HepG2 (cell line): ENCODE data around the gene ANKRD11. TPM values are rescaled to one million over a fixed set of nuclear protein-coding genes. Genes with fewer than 3 reads are reported as not detected.
A peak's percentile ranks its signal among the peaks of the same experiment; 100 is the strongest.

Experiments
- ARHGAP35 ChIP-seq: sonication (generic); formaldehyde crosslinking; IDR thresholded peaks from 2 replicates; pipeline ENCODE4 v1.9.0; 2022; ENCODE audit warnings: mild to moderate bottlenecking, inconsistent platforms, moderate library complexity, missing genetic modification reagents, borderline replicate concordance
- ATF6 ChIP-seq: sonication (generic); formaldehyde crosslinking; conservative IDR thresholded peaks from 2 replicates; pipeline ENCODE4 v1.4.0; 2020; ENCODE audit warnings: missing genetic modification reagents
- CCDC6 ChIP-seq: sonication (generic); formaldehyde crosslinking; IDR thresholded peaks from 2 replicates; pipeline ENCODE4 v1.8.1; 2022; ENCODE audit warnings: mild to moderate bottlenecking, missing genetic modification reagents, moderate library complexity
- EEA1 ChIP-seq: sonication (generic); formaldehyde crosslinking; IDR thresholded peaks from 2 replicates; pipeline ENCODE4 v1.5.1; 2020; ENCODE audit warnings: mild to moderate bottlenecking, missing genetic modification reagents, borderline replicate concordance
- HNRNPK ChIP-seq: fragments of 200-400 bp; formaldehyde crosslinking; IDR thresholded peaks from 2 replicates; pipeline ENCODE4 v1.6.1; 2018; ENCODE audit warnings: low read length, low read depth, moderate library complexity, mild to moderate bottlenecking; ENCODE audit not compliant: poor library complexity, severe bottlenecking
- HNRNPL ChIP-seq: fragments of 200-400 bp; formaldehyde crosslinking; IDR thresholded peaks from 2 replicates; pipeline ENCODE4 v1.6.1; 2017; ENCODE audit warnings: mild to moderate bottlenecking, low read depth, low read length
- KDM4B ChIP-seq: sonication (generic); formaldehyde crosslinking; IDR thresholded peaks from 2 replicates; pipeline ENCODE4 v1.4.0; 2020; ENCODE audit warnings: missing genetic modification reagents
- NFYB ChIP-seq: sonication (generic); formaldehyde crosslinking; IDR thresholded peaks from 2 replicates; pipeline ENCODE4 v1.4.0; 2020; ENCODE audit warnings: missing genetic modification reagents
- PAX8 ChIP-seq: sonication (generic); formaldehyde crosslinking; IDR thresholded peaks from 2 replicates; pipeline ENCODE4 v1.8.0; 2022; ENCODE audit warnings: mild to moderate bottlenecking, missing genetic modification reagents, borderline replicate concordance
- POLR2G ChIP-seq: fragments of 200-400 bp; formaldehyde crosslinking; IDR thresholded peaks from 2 replicates; pipeline ENCODE4 v1.6.1; 2018; ENCODE audit warnings: mild to moderate bottlenecking, low read depth, low read length, moderate library complexity
- PPARG ChIP-seq: conservative IDR thresholded peaks from 2 replicates; pipeline ENCODE4 v1.6.1; 2016; ENCODE audit warnings: missing biosample characterization, missing genetic modification reagents
- RFXANK ChIP-seq: IDR thresholded peaks from 2 replicates; pipeline ENCODE4 v1.6.1; 2016
- SALL1 ChIP-seq: sonication (generic); formaldehyde crosslinking; IDR thresholded peaks from 2 replicates; pipeline ENCODE4 v1.8.0; 2022; ENCODE audit warnings: mild to moderate bottlenecking, missing genetic modification reagents
- SETDB1 ChIP-seq: sonication (generic); formaldehyde crosslinking; IDR thresholded peaks from 2 replicates; pipeline ENCODE4 v1.5.1; 2020; ENCODE audit warnings: missing genetic modification reagents, mild to moderate bottlenecking, borderline replicate concordance
- TCF7 ChIP-seq: sonication (generic); IDR thresholded peaks from 2 replicates; pipeline ENCODE4 v1.6.1; 2016; ENCODE audit warnings: antibody characterized with exemption, low read depth
- TFE3 ChIP-seq: IDR thresholded peaks from 2 replicates; pipeline ENCODE4 v1.6.1; 2016
- ZBTB3 ChIP-seq: sonication (generic); formaldehyde crosslinking; IDR thresholded peaks from 2 replicates; pipeline ENCODE4 v1.4.0; 2020; ENCODE audit warnings: low read depth, mild to moderate bottlenecking, moderate library complexity, missing genetic modification reagents, borderline replicate concordance
- ZFP90 ChIP-seq: sonication (generic); formaldehyde crosslinking; IDR thresholded peaks from 2 replicates; pipeline ENCODE4 v1.8.0; 2022; ENCODE audit warnings: missing genetic modification reagents, mild to moderate bottlenecking, inconsistent platforms, borderline replicate concordance
- ZNF180 ChIP-seq: sonication (generic); formaldehyde crosslinking; IDR thresholded peaks from 2 replicates; pipeline ENCODE4 v1.4.0; 2020; ENCODE audit warnings: low read depth, missing genetic modification reagents, borderline replicate concordance
- ZNF225 ChIP-seq: sonication (generic); formaldehyde crosslinking; IDR thresholded peaks from 2 replicates; pipeline ENCODE4 v1.4.0; 2020; ENCODE audit warnings: mild to moderate bottlenecking, missing genetic modification reagents
- ZNF230 ChIP-seq: sonication (generic); formaldehyde crosslinking; IDR thresholded peaks from 2 replicates; pipeline ENCODE4 v1.4.0; 2020; ENCODE audit warnings: mild to moderate bottlenecking, missing genetic modification reagents
- ZNF503 ChIP-seq: sonication (generic); formaldehyde crosslinking; IDR thresholded peaks from 2 replicates; pipeline ENCODE4 v1.4.0; 2020; ENCODE audit warnings: missing genetic modification reagents
- ZNF772 ChIP-seq: sonication (generic); formaldehyde crosslinking; IDR thresholded peaks from 2 replicates; pipeline ENCODE4 v1.5.0; 2020; ENCODE audit warnings: mild to moderate bottlenecking, missing genetic modification reagents
- ZNF850 ChIP-seq: sonication (generic); formaldehyde crosslinking; conservative IDR thresholded peaks from 2 replicates; pipeline ENCODE4 v1.9.0; 2021; ENCODE audit warnings: mild to moderate bottlenecking, missing genetic modification reagents
- ZSCAN29 ChIP-seq: sonication (generic); formaldehyde crosslinking; conservative IDR thresholded peaks from 2 replicates; pipeline ENCODE4 v1.4.0; 2020; ENCODE audit warnings: mild to moderate bottlenecking, missing genetic modification reagents
- polyA plus RNA-seq, 8 experiments: library from polyadenylated mRNA; depleted of rRNA in 3 of 8; stranded (reverse) in 7 of 8; unstranded in 1 of 8; fragments of >200 nt; fragmentation: Illumina TruSeq in 4 of 8; extraction: Trizol in 4 of 8; gene quantifications; 2 replicates each; pipeline versions ENCODE4 v1.2.1 to v1.2.3, GENCODE V29; 2011 to 2016; ENCODE audit warnings: low read depth in 4 of 8, missing spikeins in 1 of 8, mixed read lengths in 1 of 8; ENCODE audit not compliant: insufficient read depth in 1 of 8
- total RNA-seq, 5 experiments: library from RNA; depleted of rRNA; stranded (reverse); fragments of >200 nt; fragmentation: Illumina TruSeq; extraction: Trizol; gene quantifications; 2 replicates each; pipeline ENCODE4 v1.2.3, GENCODE V29; 2016; ENCODE audit warnings: low read depth in 1 of 5

ANKRD11 gene
- total and polyA plus RNA-seq, 2 of the 13 experiments (the other 11 are each of a cell fraction or from before 2014, with no cell fraction given), result 21.4 to 38.4 TPM

GRCh38 chr16:89241187-89242007, 249.0 kb downstream of the ANKRD11 start (continued):
- TF ChIP-seq ZNF503 (peak; percentile 79), CCDC6 (CRISPR knock-in tag) (peak; percentile 87), SALL1 (peak; percentile 75), SETDB1 (CRISPR knock-in tag) (no peak), NFYB (CRISPR knock-in tag) (no peak), ZSCAN29 (CRISPR knock-in tag) (peak; percentile 62; the same call in 1 of the 2 replicates), ZFP90 (peak; percentile 98), EEA1 (CRISPR knock-in tag) (0 out of 2 replicates have a peak, but pooled peaks have one; percentile 68), PPARG (CRISPR knock-in tag) (no peak), ATF6 (CRISPR knock-in tag) (peak; percentile 80; the same call in 1 of the 2 replicates), ZNF230 (CRISPR knock-in tag) (0 out of 2 replicates have a peak, but pooled peaks have one; percentile 10), PAX8 (CRISPR knock-in tag) (no peak), RFXANK (peak; percentile 89; the same call in 1 of the 2 replicates), KDM4B (CRISPR knock-in tag) (peak; percentile 55; the same call in 1 of the 2 replicates), ARHGAP35 (no peak), HNRNPK (peak; percentile 98), ZNF772 (CRISPR knock-in tag) (peak; percentile 98), TFE3 (CRISPR knock-in tag) (0 out of 2 replicates have a peak, but pooled peaks have one; percentile 46), ZBTB3 (no peak; the same call in 1 of the 2 replicates), HNRNPL (no peak), TCF7 (no peak), POLR2G (peak; percentile 89), ZNF850 (CRISPR knock-in tag) (no peak), ZNF225 (CRISPR knock-in tag) (no peak), ZNF180 (CRISPR knock-in tag) (peak; percentile 71; the same call in 1 of the 2 replicates)
